Transverse colon (tissue), 4 donors: ENCODE measurements around the gene WSCD1.

Experiments
- CTCF ChIP-seq, 5 experiments: fragments of 200-600 bp in 3 of 5; fragments of 450-650 bp in 2 of 5; sonication (generic) in 3 of 5; IDR thresholded peaks; 1 replicate in 2 of 5; 2 replicates in 3 of 5; pipeline ENCODE4 v1.5.1; 2016 to 2017; ENCODE audit warnings: antibody characterized with exemption in 5 of 5, inconsistent platforms in 3 of 5, mild to moderate bottlenecking in 2 of 5, moderate library complexity in 1 of 5
- EP300 ChIP-seq: sonication (generic); formaldehyde crosslinking; IDR thresholded peaks from one replicate; pipeline ENCODE4 v1.6.1; 2017; ENCODE audit warnings: antibody characterized with exemption, low read depth
- POLR2AphosphoS5 ChIP-seq, 3 donors: sonication (generic); formaldehyde crosslinking; IDR thresholded peaks; one replicate each; pipeline ENCODE4 v1.6.1; 2016; ENCODE audit warnings: antibody characterized with exemption in 3 of 3

GRCh38 chr17:6021627-6022026 is 48.6 kb upstream of the WSCD1 start:
- TF ChIP-seq POLR2AphosphoS5 (IDR thresholded peaks at IDR 0.05), result no peak
- TF ChIP-seq EP300, result no peak
- no peak for TF ChIP-seq CTCF (IDR thresholded peaks at IDR 0.05)
